GM23338 (cell line): ENCODE data around the gene DNAJC6.

ENCODE experiments used
- CREB1 ChIP-seq: fragments of 250-450 bp; sonication (Bioruptor Pico); IDR thresholded peaks from 2 replicates; pipeline ENCODE4 v1.5.0; 2020; ENCODE audit warnings: low read depth, mild to moderate bottlenecking, moderate library complexity
- ETS1 ChIP-seq: IDR thresholded peaks from 2 replicates; pipeline ENCODE4 v1.6.1; 2016; ENCODE audit warnings: antibody characterized with exemption
- EZH2 ChIP-seq: fragments of 200-600 bp; sonication (generic); IDR thresholded peaks from one replicate; pipeline ENCODE4 v1.8.0; 2017; ENCODE audit warnings: antibody characterized with exemption, mild to moderate bottlenecking, low read depth; ENCODE audit not compliant: unreplicated experiment
- EZH2phosphoT487 ChIP-seq: fragments of 200-600 bp; sonication (generic); IDR thresholded peaks from one replicate; pipeline ENCODE4 v1.8.1; 2018; ENCODE audit warnings: antibody characterized with exemption; ENCODE audit not compliant: unreplicated experiment
- JUNB ChIP-seq: IDR thresholded peaks from one replicate; pipeline ENCODE4 v1.6.1; 2016; ENCODE audit warnings: antibody characterized with exemption; ENCODE audit not compliant: unreplicated experiment
- NANOG ChIP-seq: IDR thresholded peaks from 2 replicates; pipeline ENCODE4 v1.6.1; 2016; ENCODE audit warnings: antibody characterized with exemption, borderline replicate concordance
- POLR2AphosphoS5 ChIP-seq: IDR thresholded peaks from 2 replicates; pipeline ENCODE4 v1.6.1; 2016; ENCODE audit warnings: antibody characterized with exemption, low read depth
- REST ChIP-seq: IDR thresholded peaks from one replicate; pipeline ENCODE4 v1.6.1; 2018; ENCODE audit warnings: antibody characterized with exemption; ENCODE audit not compliant: unreplicated experiment
- STAT1 ChIP-seq: IDR thresholded peaks from one replicate; pipeline ENCODE4 v1.6.1; 2016; ENCODE audit warnings: antibody characterized with exemption; ENCODE audit not compliant: unreplicated experiment
- ZNF114 ChIP-seq: fragments of 250-450 bp; sonication (Bioruptor Pico); IDR thresholded peaks from 2 replicates; pipeline ENCODE4 v1.5.0; 2020; ENCODE audit warnings: mild to moderate bottlenecking, moderate library complexity
- ZNF331 ChIP-seq: fragments of 250-450 bp; sonication (Bioruptor Pico); IDR thresholded peaks from 2 replicates; pipeline ENCODE4 v1.5.0; 2020; ENCODE audit warnings: low read depth, mild to moderate bottlenecking, moderate library complexity
- TF ChIP-seq, protein P1 (sequence below), 2 experiments: fragments of 200-600 bp in 1 of 2; sonication (generic) in 1 of 2; conservative IDR thresholded peaks; 2 replicates each; pipeline versions ENCODE4 v1.5.1 to v1.6.1; 2016 to 2017; ENCODE audit warnings: antibody characterized with exemption in 2 of 2, low read depth in 2 of 2, mild to moderate bottlenecking in 2 of 2, moderate library complexity in 1 of 2

- TF ChIP-seq, protein P1, sequence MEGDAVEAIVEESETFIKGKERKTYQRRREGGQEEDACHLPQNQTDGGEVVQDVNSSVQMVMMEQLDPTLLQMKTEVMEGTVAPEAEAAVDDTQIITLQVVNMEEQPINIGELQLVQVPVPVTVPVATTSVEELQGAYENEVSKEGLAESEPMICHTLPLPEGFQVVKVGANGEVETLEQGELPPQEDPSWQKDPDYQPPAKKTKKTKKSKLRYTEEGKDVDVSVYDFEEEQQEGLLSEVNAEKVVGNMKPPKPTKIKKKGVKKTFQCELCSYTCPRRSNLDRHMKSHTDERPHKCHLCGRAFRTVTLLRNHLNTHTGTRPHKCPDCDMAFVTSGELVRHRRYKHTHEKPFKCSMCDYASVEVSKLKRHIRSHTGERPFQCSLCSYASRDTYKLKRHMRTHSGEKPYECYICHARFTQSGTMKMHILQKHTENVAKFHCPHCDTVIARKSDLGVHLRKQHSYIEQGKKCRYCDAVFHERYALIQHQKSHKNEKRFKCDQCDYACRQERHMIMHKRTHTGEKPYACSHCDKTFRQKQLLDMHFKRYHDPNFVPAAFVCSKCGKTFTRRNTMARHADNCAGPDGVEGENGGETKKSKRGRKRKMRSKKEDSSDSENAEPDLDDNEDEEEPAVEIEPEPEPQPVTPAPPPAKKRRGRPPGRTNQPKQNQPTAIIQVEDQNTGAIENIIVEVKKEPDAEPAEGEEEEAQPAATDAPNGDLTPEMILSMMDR (conservative IDR thresholded peaks at IDR 0.05; ENCODE audit: low read depth in 2 of 2) = no peak
- no peak for TF ChIP-seq POLR2AphosphoS5
- no peak for TF ChIP-seq CREB1 (CRISPR knock-in tag)
- TF ChIP-seq EZH2 = no peak
- no peak for TF ChIP-seq ZNF331
- TF ChIP-seq EZH2phosphoT487 = no peak
- TF ChIP-seq REST = no peak
- no peak for TF ChIP-seq STAT1
- no peak for TF ChIP-seq JUNB
- no peak for TF ChIP-seq NANOG
- no peak for TF ChIP-seq ZNF114
- no peak for TF ChIP-seq ETS1
These were observed 103.6 kb downstream of the DNAJC6 start for GRCh38 chr1:65412984-65413375.
